Glutamatergic neuron (in vitro differentiated cells): Measurements from ENCODE around the gene SORT1. TPM values are rescaled to one million over a fixed set of nuclear protein-coding genes. Genes with fewer than 3 reads are reported as not detected.
A peak's percentile ranks its signal among the peaks of the same experiment; 100 is the strongest.

Source experiments
- DNase-seq: peaks from one replicate; pipeline ENCODE4 v3.0.0; 2022
- H3K27ac Mint-ChIP-seq: one replicate; pipeline ENCODE4 v1.8.0; 2020; ENCODE audit warnings: mild to moderate bottlenecking, mixed read lengths, inconsistent platforms; ENCODE audit not compliant: unreplicated experiment
- H3K27me3 Mint-ChIP-seq: one replicate; pipeline ENCODE4 v1.8.0; 2020; ENCODE audit warnings: mild to moderate bottlenecking, moderate library complexity, mixed read lengths, inconsistent platforms; ENCODE audit not compliant: unreplicated experiment
- H3K36me3 Mint-ChIP-seq: one replicate; pipeline ENCODE4 v1.8.0; 2020; ENCODE audit warnings: mild to moderate bottlenecking, mixed read lengths, inconsistent platforms; ENCODE audit not compliant: unreplicated experiment
- H3K4me1 Mint-ChIP-seq: one replicate; pipeline ENCODE4 v1.8.0; 2020; ENCODE audit warnings: mild to moderate bottlenecking, low read depth, mixed read lengths, inconsistent platforms; ENCODE audit not compliant: unreplicated experiment
- H3K4me3 Mint-ChIP-seq: one replicate; pipeline ENCODE4 v1.8.0; 2020; ENCODE audit warnings: mild to moderate bottlenecking, mixed read lengths, inconsistent platforms; ENCODE audit not compliant: unreplicated experiment
- H3K9me3 Mint-ChIP-seq: one replicate; pipeline ENCODE4 v1.8.0; 2020; ENCODE audit warnings: mild to moderate bottlenecking, moderate library complexity, mixed read lengths, inconsistent platforms; ENCODE audit not compliant: unreplicated experiment
- total RNA-seq: library from RNA; stranded (reverse); fragmentation: NEBNext Ultra II Directional; extraction: Animal tissue kit (Norgen Biotek cat#: 25700); gene quantifications from one replicate; pipeline ENCODE4 v1.2.1, GENCODE V29; 2021; ENCODE audit not compliant: unreplicated experiment
- TF ChIP-seq, protein P1 (sequence below): fragments of 200-600 bp; sonication (generic); IDR thresholded peaks from one replicate; pipeline ENCODE4 v1.5.0; 2021; ENCODE audit not compliant: partially characterized antibody, unreplicated experiment

The SORT1 gene
- total RNA-seq, 1 donor from 2014 or later, result 53.2 TPM

DNA sequence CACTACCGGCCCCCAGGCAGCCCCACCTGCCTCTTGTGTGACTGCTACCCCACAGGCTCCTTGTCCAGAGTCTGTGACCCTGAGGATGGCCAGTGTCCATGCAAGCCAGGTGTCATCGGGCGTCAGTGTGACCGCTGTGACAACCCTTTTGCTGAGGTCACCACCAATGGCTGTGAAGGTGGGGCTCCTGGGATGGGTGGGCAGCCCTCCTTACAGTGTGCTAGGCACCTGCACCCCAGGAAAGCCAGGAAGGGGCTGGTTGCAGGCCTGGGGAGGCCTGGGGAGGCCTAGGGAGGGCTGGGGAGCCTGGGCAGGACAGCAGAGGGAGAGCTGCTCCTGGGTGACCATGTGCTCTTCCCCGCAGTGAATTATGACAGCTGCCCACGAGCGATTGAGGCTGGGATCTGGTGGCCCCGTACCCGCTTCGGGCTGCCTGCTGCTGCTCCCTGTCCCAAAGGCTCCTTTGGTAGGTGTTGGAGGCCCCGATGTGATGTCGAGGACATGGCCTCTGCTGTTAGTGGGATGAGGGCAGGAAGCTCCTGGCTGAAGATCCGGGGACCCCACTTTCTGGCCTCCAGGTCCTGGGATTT is 131.9 kb downstream of the SORT1 start:
- Mint-ChIP-seq H3K36me3 (no peaks in the 10 kb centered on the region), H3K4me1 (no peaks in the 10 kb centered on the region), H3K9me3 (peaks cover 2% of the 10 kb centered on the region), H3K27me3 (peaks cover 2% of the 10 kb centered on the region), H3K4me3 (no peak overlapping the region), H3K27ac (no peak overlapping the region)
- TF ChIP-seq, protein P1, sequence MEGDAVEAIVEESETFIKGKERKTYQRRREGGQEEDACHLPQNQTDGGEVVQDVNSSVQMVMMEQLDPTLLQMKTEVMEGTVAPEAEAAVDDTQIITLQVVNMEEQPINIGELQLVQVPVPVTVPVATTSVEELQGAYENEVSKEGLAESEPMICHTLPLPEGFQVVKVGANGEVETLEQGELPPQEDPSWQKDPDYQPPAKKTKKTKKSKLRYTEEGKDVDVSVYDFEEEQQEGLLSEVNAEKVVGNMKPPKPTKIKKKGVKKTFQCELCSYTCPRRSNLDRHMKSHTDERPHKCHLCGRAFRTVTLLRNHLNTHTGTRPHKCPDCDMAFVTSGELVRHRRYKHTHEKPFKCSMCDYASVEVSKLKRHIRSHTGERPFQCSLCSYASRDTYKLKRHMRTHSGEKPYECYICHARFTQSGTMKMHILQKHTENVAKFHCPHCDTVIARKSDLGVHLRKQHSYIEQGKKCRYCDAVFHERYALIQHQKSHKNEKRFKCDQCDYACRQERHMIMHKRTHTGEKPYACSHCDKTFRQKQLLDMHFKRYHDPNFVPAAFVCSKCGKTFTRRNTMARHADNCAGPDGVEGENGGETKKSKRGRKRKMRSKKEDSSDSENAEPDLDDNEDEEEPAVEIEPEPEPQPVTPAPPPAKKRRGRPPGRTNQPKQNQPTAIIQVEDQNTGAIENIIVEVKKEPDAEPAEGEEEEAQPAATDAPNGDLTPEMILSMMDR, result no peak
- no peak for DNase-seq

DNA sequence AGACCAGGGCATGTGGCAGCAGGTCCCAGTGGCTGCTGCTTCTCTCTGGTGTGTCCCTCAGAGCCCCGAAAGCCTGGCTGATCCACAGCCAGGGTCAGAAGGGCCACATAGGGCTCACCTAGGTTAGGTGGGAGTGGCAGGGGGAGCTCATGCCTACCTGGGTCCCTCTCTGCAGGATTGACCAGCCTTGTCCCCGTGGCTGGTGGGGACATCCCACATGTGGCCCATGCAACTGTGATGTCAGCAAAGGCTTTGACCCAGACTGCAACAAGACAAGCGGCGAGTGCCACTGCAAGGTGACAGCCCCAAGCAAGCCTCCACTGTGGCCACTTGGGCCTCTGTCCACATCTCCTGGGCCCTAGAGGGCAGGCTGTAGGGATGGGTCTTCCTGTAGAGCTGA is 132.7 kb downstream of the SORT1 start:
- TF ChIP-seq, protein P1, result no peak
- H3K4me1 Mint-ChIP-seq, result peaks cover 6% of the 10 kb centered on the region
- H3K36me3 Mint-ChIP-seq, result no peaks in the 10 kb centered on the region
- H3K4me3 Mint-ChIP-seq, result no peak overlapping the region
- H3K27ac Mint-ChIP-seq, result no peak overlapping the region
- DNase-seq, result no peak
- H3K9me3 Mint-ChIP-seq, result peaks cover 2% of the 10 kb centered on the region
- peaks cover 1% of the 10 kb centered on the region for H3K27me3 Mint-ChIP-seq

DNA sequence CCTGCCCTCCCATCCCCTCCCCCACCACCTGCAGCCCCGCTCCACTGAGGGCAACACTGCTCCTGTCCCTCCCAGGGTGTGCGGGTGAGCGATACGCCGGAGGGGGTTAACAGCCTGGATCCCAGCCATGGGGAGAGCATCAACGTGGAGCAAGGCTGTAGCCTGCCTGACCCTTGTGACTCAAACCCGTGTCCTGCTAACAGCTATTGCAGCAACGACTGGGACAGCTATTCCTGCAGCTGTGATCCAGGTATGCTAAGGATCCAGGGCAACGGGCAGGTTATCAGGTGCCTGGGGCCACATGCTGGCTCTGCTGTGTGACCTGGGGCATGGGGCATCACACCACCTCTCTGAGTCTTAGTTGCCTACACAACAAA is 133.4 kb downstream of the SORT1 start:
- peaks cover 4% of the 10 kb centered on the region for H3K9me3 Mint-ChIP-seq
- no peak overlapping the region for H3K4me3 Mint-ChIP-seq
- H3K4me1 Mint-ChIP-seq, result peaks cover 10% of the 10 kb centered on the region
- DNase-seq, result no peak
- TF ChIP-seq, protein P1, result no peak
- H3K36me3 Mint-ChIP-seq, result no peaks in the 10 kb centered on the region
- H3K27ac Mint-ChIP-seq, result no peak overlapping the region
- H3K27me3 Mint-ChIP-seq, result peaks cover 1% of the 10 kb centered on the region

DNA sequence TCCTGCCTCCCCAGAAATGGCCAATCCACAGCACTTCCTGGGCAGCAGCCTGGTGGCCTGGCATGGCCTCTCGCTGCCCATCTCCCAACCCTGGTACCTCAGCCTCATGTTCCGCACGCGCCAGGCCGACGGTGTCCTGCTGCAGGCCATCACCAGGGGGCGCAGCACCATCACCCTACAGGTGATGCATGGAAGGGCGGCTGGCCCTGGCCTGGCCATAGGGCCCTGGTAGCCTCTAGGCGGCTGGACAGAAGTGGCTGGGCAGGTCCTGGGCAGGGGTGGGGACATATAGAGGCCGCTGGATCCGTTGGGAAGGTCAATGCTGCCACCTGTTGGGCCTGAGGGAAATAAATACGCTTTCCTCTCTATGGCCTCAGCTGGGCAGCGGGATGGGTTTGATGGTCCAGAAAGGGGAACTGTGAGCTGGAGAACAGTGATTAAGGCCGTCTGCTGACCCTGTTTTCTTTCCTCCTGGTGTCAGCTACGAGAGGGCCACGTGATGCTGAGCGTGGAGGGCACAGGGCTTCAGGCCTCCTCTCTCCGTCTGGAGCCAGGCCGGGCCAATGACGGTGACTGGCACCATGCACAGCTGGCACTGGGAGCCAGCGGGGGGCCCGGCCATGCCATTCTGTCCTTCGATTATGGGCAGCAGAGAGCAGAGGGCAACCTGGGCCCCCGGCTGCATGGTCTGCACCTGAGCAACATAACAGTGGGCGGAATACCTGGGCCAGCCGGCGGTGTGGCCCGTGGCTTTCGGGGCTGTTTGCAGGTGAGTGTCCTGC is 133.9 kb downstream of the SORT1 start:
- DNase-seq, result peak; percentile 93
- Mint-ChIP-seq H3K4me1 (peaks cover 12% of the 10 kb centered on the region), H3K27ac (peak overlapping the region; percentile 52), H3K4me3 (no peak overlapping the region), H3K36me3 (no peaks in the 10 kb centered on the region), H3K27me3 (peaks cover 1% of the 10 kb centered on the region), H3K9me3 (peaks cover 4% of the 10 kb centered on the region)
- TF ChIP-seq, protein P1, result peak; percentile 99

DNA sequence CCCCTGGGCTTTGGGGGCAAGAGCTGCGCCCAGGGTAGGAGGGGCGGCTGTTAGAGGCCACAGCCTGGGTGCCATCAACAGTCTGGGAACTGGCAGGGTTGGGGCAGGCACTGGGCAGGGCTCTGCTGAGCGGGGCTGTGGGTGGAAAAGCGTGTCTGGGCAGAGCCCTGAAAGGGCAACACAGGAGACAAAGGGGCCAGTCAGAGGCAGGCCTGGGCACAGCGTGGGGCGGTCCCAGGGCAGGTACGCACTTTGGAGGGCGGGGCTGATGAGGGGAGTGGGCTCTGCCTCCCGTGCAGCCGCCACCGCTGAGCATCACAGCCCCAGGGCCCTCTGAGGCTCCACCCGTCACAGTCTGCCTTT is 134.5 kb downstream of the SORT1 start:
- Mint-ChIP-seq H3K9me3 (peaks cover 4% of the 10 kb centered on the region), H3K4me1 (peaks cover 12% of the 10 kb centered on the region), H3K36me3 (no peaks in the 10 kb centered on the region), H3K4me3 (no peak overlapping the region), H3K27ac (peak overlapping the region; percentile 52), H3K27me3 (peaks cover 1% of the 10 kb centered on the region)
- TF ChIP-seq, protein P1, result no peak
- no peak for DNase-seq
